Measurements from ENCODE around the gene POU2F1.

Gene POU2F1

GRCh38 chr1:167428395-167428794, 207.7 kb downstream of the POU2F1 start:
- POLR2A ChIA-PET = no interaction called here

GRCh38 chr1:167429612-167430011, 208.9 kb downstream of the POU2F1 start:
- ChIA-PET POLR2A (no interaction called here), CTCF (no interaction called here)
- TF ChIP-seq L3MBTL2 (conservative IDR thresholded peaks at IDR 0.05) (no peak), SP1 (IDR thresholded peaks at IDR 0.05) (no peak), FOXK2 (IDR thresholded peaks at IDR 0.05) (no peak), LEF1 (IDR thresholded peaks at IDR 0.05; ENCODE audit: borderline replicate concordance) (no peak), NFRKB (IDR thresholded peaks at IDR 0.05) (no peak), FOXA1 (IDR thresholded peaks at IDR 0.05) (no peak)
- DNase-seq (ENCODE audit: extremely low spot score) = no peak

More at GRCh38 chr1:167428395-167428794, 207.7 kb downstream of the POU2F1 start:
- CTCF ChIA-PET = no interaction called here
- no peak for DNase-seq (ENCODE audit: extremely low spot score)
- TF ChIP-seq TARDBP (IDR thresholded peaks at IDR 0.05) = no peak
- no peak for TF ChIP-seq LEF1 (IDR thresholded peaks at IDR 0.05; ENCODE audit: borderline replicate concordance)
- no peak for TF ChIP-seq HDGF (IDR thresholded peaks at IDR 0.05; ENCODE audit: borderline replicate concordance)
- TF ChIP-seq ELF4 (IDR thresholded peaks at IDR 0.05) = no peak
- TF ChIP-seq PKNOX1 (IDR thresholded peaks at IDR 0.05) = no peak
- TF ChIP-seq BHLHE40 (IDR thresholded peaks at IDR 0.05; ENCODE audit: borderline replicate concordance) = no peak
- TF ChIP-seq ARNT (IDR thresholded peaks at IDR 0.05) = no peak
- no peak for TF ChIP-seq FOXA1 (IDR thresholded peaks at IDR 0.05)
- no peak for TF ChIP-seq SP1 (IDR thresholded peaks at IDR 0.05)
- no peak for TF ChIP-seq CTBP1 (IDR thresholded peaks at IDR 0.05; ENCODE audit: borderline replicate concordance)
- no peak for TF ChIP-seq FOXM1 (IDR thresholded peaks at IDR 0.05; ENCODE audit: borderline replicate concordance)
- TF ChIP-seq SUZ12 (IDR thresholded peaks at IDR 0.05) = no peak
- TF ChIP-seq NFRKB (IDR thresholded peaks at IDR 0.05) = no peak
- no peak for TF ChIP-seq FOXK2 (IDR thresholded peaks at IDR 0.05)
- TF ChIP-seq ZNF384 (IDR thresholded peaks at IDR 0.05) = no peak
- no peak for TF ChIP-seq L3MBTL2 (conservative IDR thresholded peaks at IDR 0.05)

- no peak for DNase-seq (ENCODE audit: extremely low spot score)
- POLR2A ChIA-PET = no interaction called here
- no peak for TF ChIP-seq FOXK2 (IDR thresholded peaks at IDR 0.05)
- no peak for TF ChIP-seq CTBP1 (IDR thresholded peaks at IDR 0.05; ENCODE audit: borderline replicate concordance)
- TF ChIP-seq PKNOX1 (IDR thresholded peaks at IDR 0.05) = no peak
- no peak for TF ChIP-seq SP1 (IDR thresholded peaks at IDR 0.05)
- TF ChIP-seq SUZ12 (IDR thresholded peaks at IDR 0.05) = no peak
- TF ChIP-seq BHLHE40 (IDR thresholded peaks at IDR 0.05; ENCODE audit: borderline replicate concordance) = no peak
- no peak for TF ChIP-seq LEF1 (IDR thresholded peaks at IDR 0.05; ENCODE audit: borderline replicate concordance)
- no peak for TF ChIP-seq NFRKB (IDR thresholded peaks at IDR 0.05)
- TF ChIP-seq TARDBP (IDR thresholded peaks at IDR 0.05) = no peak
- TF ChIP-seq L3MBTL2 (conservative IDR thresholded peaks at IDR 0.05) = no peak
- no peak for TF ChIP-seq FOXM1 (IDR thresholded peaks at IDR 0.05; ENCODE audit: borderline replicate concordance)
- no peak for TF ChIP-seq FOXA1 (IDR thresholded peaks at IDR 0.05)
- TF ChIP-seq ELF4 (IDR thresholded peaks at IDR 0.05) = no peak
- no peak for TF ChIP-seq HDGF (IDR thresholded peaks at IDR 0.05; ENCODE audit: borderline replicate concordance)
- TF ChIP-seq ARNT (IDR thresholded peaks at IDR 0.05) = no peak
- no peak for TF ChIP-seq ZNF384 (IDR thresholded peaks at IDR 0.05)
- CTCF ChIA-PET = no interaction called here
These were observed 209.6 kb downstream of the POU2F1 start for GRCh38 chr1:167430134-167430848.

GRCh38 chr1:167430849-167431242, 210.2 kb downstream of the POU2F1 start:
- CTCF ChIA-PET = no interaction called here
- POLR2A ChIA-PET = no interaction called here
- TF ChIP-seq FOXA1 (IDR thresholded peaks at IDR 0.05) (no peak), FOXM1 (IDR thresholded peaks at IDR 0.05; ENCODE audit: borderline replicate concordance) (no peak), NFRKB (IDR thresholded peaks at IDR 0.05) (no peak), HDGF (IDR thresholded peaks at IDR 0.05; ENCODE audit: borderline replicate concordance) (no peak), FOXK2 (IDR thresholded peaks at IDR 0.05) (no peak), CTBP1 (IDR thresholded peaks at IDR 0.05; ENCODE audit: borderline replicate concordance) (no peak), TARDBP (IDR thresholded peaks at IDR 0.05) (no peak), PKNOX1 (IDR thresholded peaks at IDR 0.05) (no peak), BHLHE40 (IDR thresholded peaks at IDR 0.05; ENCODE audit: borderline replicate concordance) (no peak), ARNT (IDR thresholded peaks at IDR 0.05) (no peak), LEF1 (IDR thresholded peaks at IDR 0.05; ENCODE audit: borderline replicate concordance) (no peak), ELF4 (IDR thresholded peaks at IDR 0.05) (no peak), SP1 (IDR thresholded peaks at IDR 0.05) (no peak), L3MBTL2 (conservative IDR thresholded peaks at IDR 0.05) (no peak), SUZ12 (IDR thresholded peaks at IDR 0.05) (no peak), ZNF384 (IDR thresholded peaks at IDR 0.05) (no peak)
- no peak for DNase-seq (ENCODE audit: extremely low spot score)

GRCh38 chr1:167431261-167431908, 210.7 kb downstream of the POU2F1 start:
- DNase-seq (ENCODE audit: extremely low spot score) = no peak
- POLR2A ChIA-PET = interaction anchor here (1.2 kb wide), 2 partner anchors 23 to 211 kb away, joined by 3 to 4 read pairs; partner anchors contain the start of gene POU2F1
- CTCF ChIA-PET = no interaction called here
- TF ChIP-seq FOXK2 (IDR thresholded peaks at IDR 0.05) (no peak), ARNT (IDR thresholded peaks at IDR 0.05) (no peak), SP1 (IDR thresholded peaks at IDR 0.05) (no peak)

Data from HEK293T (cell line).